ENCODE measurements around the gene GDI2. TPM values are rescaled to one million over a fixed set of nuclear protein-coding genes. Genes with fewer than 3 reads are reported as not detected.

The GDI2 gene
- total and polyA plus RNA-seq, 7 donors: 178 to 238 (median 203) TPM

DNA sequence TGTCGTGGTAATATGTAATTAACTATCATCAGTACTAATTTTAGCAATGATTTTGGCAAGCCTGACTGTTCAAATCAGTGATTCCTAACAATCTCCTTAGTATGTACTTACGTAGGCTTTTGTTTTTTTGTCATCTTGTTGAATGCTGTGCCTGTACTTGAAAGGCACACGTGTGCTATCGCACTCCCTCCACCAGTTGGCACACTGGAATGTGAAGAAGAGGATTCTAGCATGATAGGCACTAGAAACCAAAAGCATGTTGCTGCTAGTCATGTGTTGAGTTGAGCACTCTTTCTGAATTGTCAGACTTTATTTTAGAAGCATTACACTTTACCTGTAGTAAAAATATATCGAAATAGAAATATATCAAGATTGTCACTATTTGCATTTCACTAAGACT is 69.5 kb downstream of the GDI2 start:
- H3K4me3 ChIP-seq: no peak overlapping the region
- no peaks in the 10 kb centered on the region for H3K9me3 ChIP-seq
- H3K4me1 ChIP-seq: no peaks in the 10 kb centered on the region
- WGBS, 2 donors: 76 to 79% methylated on average over 5 of the region's 5 CpGs
- no peaks in the 10 kb centered on the region for H3K27me3 ChIP-seq
- H3K27ac ChIP-seq: no peak overlapping the region
- TF ChIP-seq EP300 (IDR thresholded peaks at IDR 0.05) (no peak), POLR2AphosphoS5 (IDR thresholded peaks at IDR 0.05) (no peak), POLR2A (IDR thresholded peaks at IDR 0.05) (no peak)
- TF ChIP-seq, protein P1, sequence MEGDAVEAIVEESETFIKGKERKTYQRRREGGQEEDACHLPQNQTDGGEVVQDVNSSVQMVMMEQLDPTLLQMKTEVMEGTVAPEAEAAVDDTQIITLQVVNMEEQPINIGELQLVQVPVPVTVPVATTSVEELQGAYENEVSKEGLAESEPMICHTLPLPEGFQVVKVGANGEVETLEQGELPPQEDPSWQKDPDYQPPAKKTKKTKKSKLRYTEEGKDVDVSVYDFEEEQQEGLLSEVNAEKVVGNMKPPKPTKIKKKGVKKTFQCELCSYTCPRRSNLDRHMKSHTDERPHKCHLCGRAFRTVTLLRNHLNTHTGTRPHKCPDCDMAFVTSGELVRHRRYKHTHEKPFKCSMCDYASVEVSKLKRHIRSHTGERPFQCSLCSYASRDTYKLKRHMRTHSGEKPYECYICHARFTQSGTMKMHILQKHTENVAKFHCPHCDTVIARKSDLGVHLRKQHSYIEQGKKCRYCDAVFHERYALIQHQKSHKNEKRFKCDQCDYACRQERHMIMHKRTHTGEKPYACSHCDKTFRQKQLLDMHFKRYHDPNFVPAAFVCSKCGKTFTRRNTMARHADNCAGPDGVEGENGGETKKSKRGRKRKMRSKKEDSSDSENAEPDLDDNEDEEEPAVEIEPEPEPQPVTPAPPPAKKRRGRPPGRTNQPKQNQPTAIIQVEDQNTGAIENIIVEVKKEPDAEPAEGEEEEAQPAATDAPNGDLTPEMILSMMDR (IDR thresholded peaks at IDR 0.05): no peak
- no peak for DNase-seq
- intact Hi-C loops (cut with DNase I): no loop called here
- H3K36me3 ChIP-seq: peaks cover 5 to 82% (median 20%) of the 10 kb centered on the region in 4 donors

DNA sequence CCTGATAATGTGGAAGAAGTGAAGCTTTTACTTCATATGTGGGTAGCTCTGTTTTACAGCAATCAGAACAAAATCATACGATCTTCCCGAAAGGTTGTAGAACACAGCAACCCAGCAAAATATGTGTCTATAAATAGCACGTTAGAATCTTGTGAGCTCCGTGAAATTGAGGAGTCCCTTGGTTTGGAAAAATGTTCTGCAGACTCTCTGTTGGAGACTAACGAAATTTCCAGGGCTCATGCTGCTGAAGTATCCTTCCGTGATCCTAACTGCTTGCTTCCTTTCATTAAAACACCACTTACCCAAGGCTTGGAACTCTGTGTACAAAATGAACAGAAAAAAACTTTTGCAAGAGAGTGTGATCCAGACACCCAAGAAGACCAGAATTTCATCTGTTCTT is 71.1 kb downstream of the GDI2 start:
- TF ChIP-seq POLR2A (IDR thresholded peaks at IDR 0.05): no peak
- TF ChIP-seq POLR2AphosphoS5 (IDR thresholded peaks at IDR 0.05): no peak
- TF ChIP-seq EP300 (IDR thresholded peaks at IDR 0.05): no peak
- TF ChIP-seq, protein P1 (IDR thresholded peaks at IDR 0.05): no peak
- no peaks in the 10 kb centered on the region for H3K9me3 ChIP-seq
- no peaks in the 10 kb centered on the region for H3K4me1 ChIP-seq
- 94 to 96% methylated on average over 6 of the region's 6 CpGs for WGBS, 2 donors
- DNase-seq: no peak
- H3K27me3 ChIP-seq: no peaks in the 10 kb centered on the region
- no peak overlapping the region for H3K4me3 ChIP-seq
- intact Hi-C loops (cut with DNase I): no loop called here
- no peak overlapping the region for H3K27ac ChIP-seq
- peaks cover 5 to 68% (median 15%) of the 10 kb centered on the region in 4 donors for H3K36me3 ChIP-seq

DNA sequence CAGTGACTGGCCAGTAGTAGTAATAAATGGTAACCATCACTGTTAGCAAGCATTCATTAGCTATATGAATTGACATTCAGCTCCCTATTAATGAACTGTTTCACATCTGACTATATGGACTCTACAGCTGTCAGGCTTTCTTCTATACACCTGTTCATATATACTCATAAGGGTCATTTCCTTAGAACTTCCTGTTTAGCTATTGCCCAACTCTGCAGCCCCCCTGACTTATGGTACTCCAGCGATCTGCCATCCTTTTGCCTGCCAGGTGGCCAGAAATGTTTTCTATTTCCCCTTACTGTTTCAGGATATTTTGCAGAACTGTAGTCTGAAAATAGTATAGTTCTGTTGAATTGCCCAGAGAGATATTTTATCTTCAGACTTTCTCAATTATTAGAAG is 72.0 kb downstream of the GDI2 start:
- WGBS, 2 donors: 53 to 86% methylated on average over 1 of the region's 1 CpG
- H3K4me1 ChIP-seq: no peaks in the 10 kb centered on the region

DNA sequence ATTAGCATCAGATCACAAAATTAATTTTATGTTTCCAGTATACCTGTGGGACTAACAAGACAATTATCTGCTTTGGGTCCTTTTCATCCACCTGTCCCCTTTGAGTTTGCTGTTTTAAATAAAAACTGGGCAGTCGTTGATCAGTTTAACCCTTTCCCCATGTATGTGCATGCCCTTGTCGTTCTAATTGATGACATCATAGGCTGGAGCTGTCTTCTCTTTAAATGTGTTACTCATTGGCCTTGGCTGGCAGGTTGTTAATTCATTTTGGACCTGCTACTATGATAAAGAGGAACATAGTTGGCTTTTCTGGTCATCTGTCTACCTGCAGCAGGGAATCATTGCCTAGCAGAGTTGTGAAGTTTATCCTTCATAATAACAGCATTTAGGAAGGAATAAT is 74.8 kb downstream of the GDI2 start:
- intact Hi-C loops (cut with DNase I): no loop called here
- Histone ChIP-seq H3K4me3 (no peak overlapping the region), H3K27ac (no peak overlapping the region), H3K4me1 (no peaks in the 10 kb centered on the region), H3K9me3 (no peaks in the 10 kb centered on the region), H3K36me3 (peaks cover 0 to 58% (median 6%) of the 10 kb centered on the region in 4 donors), H3K27me3 (no peaks in the 10 kb centered on the region)
- WGBS, 2 donors: 79 to 93% methylated on average over 2 of the region's 2 CpGs
- TF ChIP-seq POLR2AphosphoS5 (IDR thresholded peaks at IDR 0.05) (no peak), EP300 (IDR thresholded peaks at IDR 0.05) (no peak)
- DNase-seq: no peak

More for the DNA sequence above, 72.0 kb downstream of the GDI2 start:
- TF ChIP-seq, protein P1 (IDR thresholded peaks at IDR 0.05): no peak
- TF ChIP-seq POLR2A (IDR thresholded peaks at IDR 0.05) (no peak), EP300 (IDR thresholded peaks at IDR 0.05) (no peak), POLR2AphosphoS5 (IDR thresholded peaks at IDR 0.05) (no peak)
- no peak for DNase-seq
- Histone ChIP-seq H3K36me3 (peaks cover 0 to 66% (median 8%) of the 10 kb centered on the region in 4 donors), H3K27ac (no peak overlapping the region), H3K9me3 (no peaks in the 10 kb centered on the region), H3K4me3 (no peak overlapping the region), H3K27me3 (no peaks in the 10 kb centered on the region)
- intact Hi-C loops (cut with DNase I): no loop called here

DNA sequence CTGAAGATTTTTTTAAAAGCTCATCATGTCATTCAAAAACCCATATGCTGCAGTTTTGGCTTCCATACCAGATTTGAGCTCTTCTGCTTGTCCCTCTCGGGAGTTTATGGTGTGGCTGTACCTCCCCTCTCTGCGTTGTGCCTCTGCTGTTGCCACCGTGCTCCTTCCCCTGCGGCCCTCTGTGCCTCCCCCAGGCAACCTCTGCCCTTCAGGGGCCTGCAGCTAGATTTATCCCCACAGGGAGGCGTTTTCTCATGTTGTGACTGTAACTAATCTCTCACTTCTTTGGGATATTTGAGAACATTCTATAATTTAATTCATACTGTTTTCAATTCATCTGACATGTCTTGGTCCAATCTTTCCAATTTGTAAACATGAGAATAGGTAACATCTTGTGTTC is 75.9 kb downstream of the GDI2 start:
- Histone ChIP-seq H3K27me3 (no peaks in the 10 kb centered on the region), H3K9me3 (no peaks in the 10 kb centered on the region), H3K4me1 (no peaks in the 10 kb centered on the region), H3K27ac (no peak overlapping the region), H3K36me3 (peaks cover 0 to 51% (median 4%) of the 10 kb centered on the region in 4 donors), H3K4me3 (no peak overlapping the region)
- no peak for DNase-seq
- TF ChIP-seq POLR2AphosphoS5 (IDR thresholded peaks at IDR 0.05): no peak
- no peak for TF ChIP-seq EP300 (IDR thresholded peaks at IDR 0.05)
- TF ChIP-seq, protein P1 (IDR thresholded peaks at IDR 0.05): no peak
- TF ChIP-seq POLR2A (IDR thresholded peaks at IDR 0.05): no peak
- intact Hi-C loops (cut with DNase I): no loop called here
- 84 to 87% methylated on average over 5 of the region's 5 CpGs for WGBS, 2 donors
